ENCODE measurements around the gene ATXN2L.
"Not testable (repeated sequence)": the region's sequence is repeated elsewhere in the genome, so short reads cannot be mapped to it uniquely, and the experiment has no call there.

ATXN2L gene
- total RNA-seq, result 134 to 152 reads per million in 2 experiments

- DNase-seq (ENCODE audit: low read depth), result peak; percentile 90
Observed at GRCh38 chr16:28822520-28823290, at the start of gene ATXN2L. Gene ATXN2L, plus strand, starts transcription at chr16:28822999. Its CDS starts 261 bp downstream, at chr16:28823260.

DNA sequence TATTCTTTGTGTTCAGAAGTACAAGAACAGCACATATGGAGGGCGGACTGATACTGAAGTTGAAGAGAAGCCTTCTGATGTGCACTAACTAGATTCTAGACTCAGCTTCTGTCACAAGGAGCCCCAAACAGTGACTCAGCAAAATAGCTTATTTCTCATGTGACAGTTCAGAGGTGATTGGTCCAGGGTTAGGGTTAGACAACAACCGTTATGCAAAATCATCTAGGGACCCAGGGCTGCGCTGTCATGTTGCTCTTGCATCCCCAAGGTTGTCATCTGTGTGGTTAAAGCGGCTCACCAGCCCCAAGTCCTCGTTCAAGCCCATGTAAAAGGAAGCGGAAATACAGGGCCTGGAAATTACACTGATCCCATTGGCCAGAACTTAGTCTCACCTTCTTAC is 41.1 kb upstream of the ATXN2L start:
- DNase-seq (ENCODE audit: low read depth), result not testable (repeated sequence)

DNA sequence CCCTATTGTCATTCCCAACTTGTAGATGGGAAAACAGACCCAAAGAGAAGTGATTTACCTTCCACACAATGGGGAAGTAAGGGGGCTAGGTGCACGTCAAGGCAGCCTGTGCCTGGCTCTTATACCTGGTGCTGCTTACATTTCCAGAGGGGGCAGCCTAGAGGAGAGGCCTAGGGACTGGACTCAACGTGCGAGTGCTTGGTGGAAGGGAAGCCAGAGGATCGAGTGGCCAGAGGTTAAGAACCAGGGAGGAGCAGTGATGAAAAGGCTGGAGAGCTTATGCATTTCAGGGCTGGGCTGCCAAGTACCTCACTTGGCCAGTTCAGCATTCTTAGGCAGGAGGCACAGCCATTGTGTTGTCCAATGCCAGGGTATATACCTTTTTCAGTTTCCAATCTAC is 40.4 kb upstream of the ATXN2L start:
- not testable (repeated sequence) for DNase-seq (ENCODE audit: low read depth)

DNA sequence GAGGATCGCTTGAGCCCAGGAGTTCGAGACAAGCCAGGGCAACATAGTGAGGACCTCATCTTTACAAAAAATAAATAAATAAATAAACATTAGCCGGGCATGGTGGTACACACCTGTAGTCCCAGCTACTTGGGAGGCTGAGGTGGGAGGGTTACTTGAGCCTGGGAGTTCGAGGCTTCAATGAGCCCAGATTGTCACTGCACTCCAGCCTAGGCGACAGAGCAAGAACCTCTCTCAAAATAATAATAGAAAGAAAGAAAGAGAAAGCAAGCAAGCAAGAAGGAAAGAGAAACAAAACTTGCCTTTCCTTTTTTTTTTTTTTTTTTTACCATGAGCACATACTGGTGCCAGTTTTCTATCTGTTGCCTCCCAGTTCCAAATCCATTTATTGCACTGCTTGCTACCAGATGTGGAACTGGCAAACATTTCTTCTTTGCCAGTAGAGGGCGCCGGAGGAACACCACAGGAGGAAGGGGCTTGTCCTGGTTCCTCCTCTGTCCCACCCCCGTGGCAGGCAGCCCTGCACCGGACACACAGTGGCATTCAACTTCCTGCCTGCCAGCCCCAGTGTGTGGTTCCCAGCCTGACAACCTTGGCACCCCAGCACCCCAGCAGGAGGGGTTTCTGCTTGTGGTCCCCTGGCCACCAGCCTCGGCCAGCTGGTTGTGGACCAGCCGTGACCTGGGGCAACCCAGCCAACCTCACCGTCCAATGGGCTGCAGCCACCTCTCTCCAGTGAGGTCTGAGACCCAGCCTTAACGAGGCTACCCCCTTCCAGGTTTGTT is 20.4 kb upstream of the ATXN2L start:
- peak; percentile 64 for DNase-seq (ENCODE audit: low read depth)

DNA sequence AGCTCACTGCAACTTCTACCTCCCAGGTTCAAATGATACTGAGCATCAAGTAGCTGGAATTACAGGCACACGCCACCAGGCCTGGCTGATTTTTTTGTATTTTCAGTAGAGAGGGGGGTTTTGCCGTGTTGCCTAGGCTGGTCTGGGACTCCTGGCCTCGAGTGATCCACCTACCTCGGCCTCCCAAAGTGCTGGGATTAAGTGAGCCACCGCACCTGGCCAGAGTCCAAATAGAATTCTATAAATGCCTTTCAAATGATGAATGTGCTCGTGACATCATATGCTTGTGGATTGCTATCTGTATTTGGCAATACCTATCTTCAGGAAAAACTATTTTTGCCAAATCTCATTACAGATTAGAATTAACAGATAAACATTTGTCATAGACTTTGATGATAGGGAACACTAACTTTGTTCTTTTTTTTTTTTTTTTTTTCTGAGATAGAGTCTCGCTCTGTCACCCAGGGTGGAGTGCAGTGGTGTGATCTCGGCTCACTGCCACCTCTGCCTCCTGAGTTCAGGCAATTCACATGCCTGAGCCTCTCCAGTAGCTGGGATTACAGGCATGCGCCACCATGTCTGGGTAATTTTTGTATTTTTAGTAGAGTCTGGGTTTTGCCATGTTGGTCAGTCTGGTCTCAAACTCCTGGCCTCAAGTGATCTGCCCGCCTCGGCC is 15.2 kb upstream of the ATXN2L start:
- not testable (repeated sequence) for DNase-seq (ENCODE audit: low read depth)

GRCh38 chr16:28820016-28820415 is 2.8 kb upstream of the ATXN2L start:
- DNase-seq (ENCODE audit: low read depth), result no peak

DNA sequence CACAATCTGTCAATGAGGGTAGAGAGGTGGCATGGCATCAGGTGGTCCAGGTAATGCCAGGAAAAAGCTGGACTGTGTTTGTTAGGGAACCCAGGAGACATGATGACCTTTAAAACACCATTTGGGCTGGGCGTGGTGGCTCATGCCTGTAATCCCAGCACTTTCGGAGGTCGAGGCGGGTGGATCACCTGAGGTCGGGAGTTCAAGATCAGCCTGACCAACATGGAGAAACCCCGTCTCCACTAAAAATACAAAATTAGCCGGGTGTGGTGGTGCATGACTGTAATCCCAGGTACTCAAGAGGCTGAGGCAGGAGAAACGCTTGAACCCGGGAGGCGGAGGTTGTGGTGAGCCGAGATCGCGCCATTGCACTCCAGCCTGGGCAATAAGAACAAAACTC is 2.3 kb upstream of the ATXN2L start:
- DNase-seq (ENCODE audit: low read depth), result not testable (repeated sequence)

- no peak for DNase-seq (ENCODE audit: low read depth)
Observed at GRCh38 chr16:28821874-28822519, 802 bp upstream of the ATXN2L start.

DNA sequence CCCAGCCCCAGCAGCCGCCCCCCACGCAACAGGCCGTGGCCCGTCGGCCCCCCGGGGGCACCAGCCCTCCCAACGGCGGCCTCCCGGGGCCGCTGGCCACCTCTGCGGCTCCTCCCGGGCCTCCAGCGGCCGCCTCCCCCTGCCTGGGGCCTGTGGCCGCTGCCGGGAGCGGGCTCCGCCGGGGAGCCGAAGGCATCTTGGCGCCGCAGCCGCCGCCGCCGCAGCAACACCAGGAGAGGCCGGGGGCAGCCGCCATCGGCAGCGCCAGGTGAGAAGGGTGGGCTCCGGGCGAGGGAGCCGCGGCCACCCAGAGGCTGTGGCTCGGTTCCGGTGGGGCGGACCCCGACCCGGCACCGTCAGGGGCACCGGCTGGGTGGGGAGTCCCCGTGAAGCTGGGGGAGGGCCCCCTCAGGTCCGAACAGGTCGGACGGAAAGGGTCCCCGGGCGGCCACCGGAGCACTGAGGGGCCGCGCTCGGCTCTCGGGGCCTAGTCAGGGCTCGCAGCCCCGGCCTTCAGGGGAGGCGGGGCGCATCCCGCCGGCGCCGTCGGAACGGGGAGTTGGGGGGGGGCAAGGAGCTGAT is 583 bp downstream of the ATXN2L start:
- DNase-seq (ENCODE audit: low read depth), result no peak

DNA sequence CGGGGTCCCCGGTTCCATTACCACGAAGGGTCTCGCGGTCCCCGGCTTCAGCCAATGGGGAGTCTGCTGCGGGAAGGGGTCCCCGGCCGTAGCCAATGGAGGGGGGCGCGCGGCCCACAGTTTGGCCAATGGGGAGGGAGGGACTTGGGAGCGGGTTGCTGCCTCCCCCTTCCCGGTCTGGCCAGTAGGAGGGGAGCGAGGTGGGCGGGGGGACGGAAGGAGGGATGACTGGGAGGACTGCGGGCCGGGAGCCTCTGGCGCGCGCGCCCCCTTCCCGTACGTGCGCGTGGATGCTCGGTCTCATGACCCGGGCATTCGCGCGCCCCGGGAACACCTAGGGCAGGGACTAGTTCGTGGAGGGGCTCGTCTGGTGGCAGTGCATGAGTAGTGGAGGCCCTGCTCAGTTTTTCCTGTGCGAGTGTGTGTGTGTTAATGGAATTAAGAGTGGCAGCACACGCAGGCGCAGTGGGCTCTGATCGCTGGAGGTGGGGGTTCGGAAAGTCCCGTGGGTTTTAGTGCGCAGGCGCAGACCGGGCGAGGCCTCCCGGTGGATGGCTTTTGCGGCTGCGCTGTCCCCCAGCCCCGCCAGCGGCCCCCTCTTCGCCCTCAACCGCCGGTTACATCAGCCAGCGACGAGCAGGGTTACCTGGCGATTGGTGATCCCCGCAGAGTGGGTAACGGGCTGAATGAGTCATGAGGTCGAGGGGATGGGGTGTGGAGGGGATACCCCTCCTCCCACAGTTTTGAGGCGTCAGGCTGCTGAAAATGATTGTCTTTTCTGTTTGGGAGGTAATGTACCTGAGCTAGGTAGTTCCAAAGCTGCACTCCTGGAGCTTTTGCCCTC is 1.3 kb downstream of the ATXN2L start:
- peak; percentile 93 for DNase-seq (ENCODE audit: low read depth)

DNA sequence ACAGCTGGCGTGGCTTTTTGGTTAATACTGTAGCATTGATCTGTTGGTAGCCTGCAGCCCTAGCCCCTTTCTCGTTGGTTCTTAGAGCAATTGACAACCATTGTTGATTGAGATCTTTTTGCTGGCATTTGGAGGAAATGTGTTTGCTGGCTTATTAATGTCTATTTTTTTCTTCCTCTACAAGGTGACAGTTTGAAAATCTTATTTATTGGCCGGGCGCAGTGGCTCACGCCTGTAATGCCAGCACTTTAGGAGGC is 1.8 kb downstream of the ATXN2L start:
- DNase-seq (ENCODE audit: low read depth), result no peak

DNA sequence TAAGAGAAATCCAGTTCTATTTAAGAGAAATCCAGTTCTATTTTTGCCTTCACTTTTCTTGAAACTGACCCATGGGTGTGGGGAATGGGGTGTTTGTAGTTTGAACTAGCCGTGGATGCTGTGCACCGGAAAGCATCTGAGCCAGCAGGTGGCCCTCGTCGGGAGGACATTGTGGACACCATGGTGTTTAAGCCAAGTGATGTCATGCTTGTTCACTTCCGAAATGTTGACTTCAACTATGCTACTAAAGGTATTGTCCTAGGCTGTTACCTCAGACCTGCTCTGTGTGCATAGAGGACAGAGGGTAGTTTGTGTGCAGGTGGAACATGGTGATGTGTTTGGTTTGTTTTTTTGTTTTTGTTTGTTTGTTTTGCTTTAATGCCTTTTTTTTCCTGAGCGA is 3.3 kb downstream of the ATXN2L start:
- no peak for DNase-seq (ENCODE audit: low read depth)

DNA sequence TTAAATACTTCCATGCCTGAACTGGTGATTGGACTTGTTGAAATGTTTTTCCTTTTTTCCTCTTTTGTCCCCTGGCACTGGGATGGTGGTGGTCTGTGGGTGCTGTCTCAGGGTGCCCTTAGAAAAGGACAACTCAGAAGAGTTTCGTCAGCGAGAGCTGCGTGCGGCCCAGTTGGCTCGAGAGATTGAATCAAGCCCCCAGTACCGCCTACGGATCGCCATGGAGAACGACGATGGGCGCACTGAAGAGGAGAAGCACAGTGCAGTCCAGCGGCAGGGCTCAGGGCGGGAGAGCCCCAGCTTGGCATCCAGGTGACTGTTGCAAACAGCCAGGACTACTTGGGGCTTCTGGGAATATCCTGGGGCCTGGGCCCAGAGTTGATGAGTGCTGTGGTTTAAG is 6.9 kb downstream of the ATXN2L start:
- DNase-seq (ENCODE audit: low read depth), result no peak

DNA sequence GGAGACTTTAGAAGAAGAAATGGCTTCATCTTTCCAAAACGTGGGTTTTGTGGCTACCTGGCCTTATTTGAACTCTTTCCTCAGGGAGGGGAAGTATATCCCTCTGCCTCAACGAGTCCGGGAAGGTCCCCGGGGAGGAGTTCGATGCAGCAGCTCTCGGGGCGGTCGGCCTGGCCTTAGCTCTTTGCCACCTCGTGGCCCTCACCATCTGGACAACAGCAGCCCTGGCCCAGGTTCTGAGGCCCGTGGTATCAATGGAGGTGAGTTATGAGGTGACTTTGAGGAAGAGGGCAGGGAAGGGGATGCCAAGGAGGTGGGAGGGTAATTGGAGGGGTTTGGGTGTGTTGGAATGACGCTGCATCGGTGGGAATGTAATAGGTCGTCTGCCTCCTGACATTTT is 7.7 kb downstream of the ATXN2L start:
- DNase-seq (ENCODE audit: low read depth), result no peak

GRCh38 chr16:28834349-28834748 is 11.6 kb downstream of the ATXN2L start:
- DNase-seq (ENCODE audit: low read depth), result no peak

DNA sequence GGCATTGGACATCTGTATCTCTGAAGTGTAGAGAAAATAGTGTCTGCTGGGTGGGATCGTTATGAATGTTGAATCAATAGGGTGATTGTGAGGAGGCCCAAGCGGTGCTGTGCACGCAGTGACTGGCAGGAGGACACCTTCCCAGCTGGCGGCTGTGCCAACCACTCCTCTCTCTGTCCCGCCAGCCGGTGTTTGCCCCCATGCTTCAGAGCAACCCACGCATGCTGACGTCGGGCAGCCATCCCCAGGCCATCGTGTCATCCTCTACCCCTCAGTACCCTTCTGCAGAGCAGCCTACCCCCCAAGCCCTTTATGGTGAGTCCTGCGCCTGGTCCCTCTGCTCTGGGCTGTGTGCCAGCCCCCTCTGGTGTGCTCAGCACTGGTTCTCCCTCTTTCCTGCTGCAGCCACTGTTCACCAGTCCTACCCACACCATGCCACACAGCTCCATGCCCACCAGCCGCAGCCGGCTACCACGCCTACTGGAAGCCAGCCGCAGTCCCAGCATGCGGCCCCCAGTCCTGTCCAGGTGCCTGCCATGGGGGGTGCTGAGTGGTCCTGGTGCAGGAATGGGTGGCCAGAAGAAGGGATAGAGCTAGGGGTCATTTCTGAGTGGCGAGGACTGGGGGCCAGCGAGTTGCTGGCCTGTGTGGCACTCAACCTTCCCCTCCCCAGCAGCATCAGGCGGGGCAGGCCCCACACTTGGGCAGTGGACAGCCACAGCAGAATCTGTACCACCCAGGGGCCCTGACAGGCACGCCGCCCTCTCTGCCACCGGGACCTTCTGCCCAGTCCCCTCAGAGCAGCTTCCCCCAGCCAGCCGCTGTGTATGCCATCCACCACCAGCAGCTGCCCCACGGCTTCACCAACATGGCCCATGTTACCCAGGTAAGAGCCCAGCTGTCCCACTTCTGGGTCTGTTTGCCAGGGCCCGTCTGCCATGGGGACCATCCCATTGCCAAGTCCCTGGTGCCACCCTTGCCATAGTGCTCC is 12.4 kb downstream of the ATXN2L start:
- no peak for DNase-seq (ENCODE audit: low read depth)

DNA sequence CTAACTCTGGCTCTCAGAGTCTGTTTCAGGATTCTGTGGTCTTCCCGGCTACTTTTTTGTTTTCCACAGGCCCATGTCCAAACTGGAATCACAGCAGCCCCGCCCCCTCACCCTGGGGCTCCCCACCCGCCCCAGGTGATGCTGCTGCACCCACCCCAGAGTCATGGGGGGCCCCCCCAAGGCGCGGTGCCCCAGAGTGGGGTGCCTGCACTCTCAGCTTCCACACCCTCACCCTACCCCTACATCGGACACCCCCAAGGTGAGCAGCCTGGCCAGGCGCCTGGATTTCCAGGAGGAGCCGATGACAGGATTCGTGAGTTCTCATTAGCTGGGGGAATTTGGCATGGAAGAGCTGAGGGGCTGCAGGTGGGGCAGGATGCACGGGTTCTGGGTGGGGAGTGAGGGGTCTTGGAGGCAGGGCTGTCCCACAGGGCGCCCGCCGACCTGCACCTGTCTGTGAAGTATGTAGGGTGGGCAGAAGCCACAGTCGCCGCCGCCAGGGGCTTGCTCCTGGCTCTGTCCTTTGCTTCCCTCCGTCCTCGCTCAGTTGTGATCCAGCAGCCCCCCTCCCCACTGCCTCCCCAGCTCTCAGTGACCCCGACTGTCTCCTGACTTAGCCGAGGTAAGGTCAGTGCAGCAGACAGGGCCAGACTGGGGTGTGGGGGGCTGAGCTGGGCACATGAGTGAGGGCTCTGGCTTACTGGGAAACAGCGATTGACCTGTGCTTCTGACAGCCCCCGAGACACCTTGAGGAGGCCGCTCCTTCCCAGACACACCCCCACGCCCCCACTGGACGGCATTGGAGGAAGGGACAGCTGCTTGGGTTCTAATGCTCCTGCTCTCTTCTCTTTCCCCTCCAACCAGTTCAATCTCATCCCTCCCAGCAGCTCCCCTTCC is 13.3 kb downstream of the ATXN2L start:
- no peak for DNase-seq (ENCODE audit: low read depth)

DNA sequence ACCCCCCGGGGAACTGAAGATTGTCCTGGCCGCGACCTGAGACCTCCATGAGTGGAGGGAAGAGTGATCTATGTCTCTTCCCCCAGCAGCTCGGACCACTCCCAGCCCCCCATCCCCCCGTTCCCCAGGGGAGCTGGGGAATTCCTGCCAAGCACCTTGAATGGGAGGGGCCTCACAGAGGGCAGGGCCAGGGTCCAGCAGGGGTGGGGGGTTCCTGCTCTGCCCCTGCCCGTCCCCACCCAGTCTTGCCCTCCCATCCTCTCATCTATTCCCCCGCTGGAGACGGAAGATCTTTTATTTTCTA is 13.9 kb downstream of the ATXN2L start:
- no peak for DNase-seq (ENCODE audit: low read depth)
